ENCODE data around the gene UTP25. TPM values are rescaled to one million over a fixed set of nuclear protein-coding genes. Genes with fewer than 3 reads are reported as not detected.

UTP25 gene
- total and polyA plus RNA-seq, 2 donors (not counting 3 experiments of a cell fraction or from before 2014, with no cell fraction given): 6.6 to 11.7 TPM

DNA sequence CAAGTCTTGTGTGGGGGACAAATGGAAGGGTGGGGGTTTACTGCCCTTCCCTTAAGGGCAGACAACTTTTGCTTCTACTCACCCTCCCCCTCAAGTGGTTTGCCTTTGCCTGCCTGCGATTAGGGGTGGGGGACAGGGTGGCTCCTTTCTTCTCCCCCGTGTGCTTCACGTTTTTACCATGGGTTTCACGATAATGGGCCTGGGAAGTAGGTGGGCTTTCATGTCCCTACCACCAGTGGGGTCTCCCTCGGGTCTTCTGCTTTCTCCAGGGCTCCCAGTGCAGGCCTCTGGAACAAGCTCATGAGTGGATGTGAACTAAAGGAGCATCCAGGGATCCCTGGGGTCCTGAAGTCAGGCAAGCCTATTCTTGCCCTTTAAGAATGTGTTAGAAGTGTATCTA is 21.6 kb downstream of the UTP25 start:
- peaks cover 15 to 20% of the 10 kb centered on the region in 2 experiments for H3K36me3 ChIP-seq (ENCODE audit: control insufficient read depth in 2 of 2, extremely low read depth in 1 of 2, insufficient read depth in 2 of 2, low read length in 2 of 2)
- POLR2A ChIA-PET: no interaction called here
- intact Hi-C loops (cut with micrococcal nuclease): no loop called here

More for the DNA sequence above, 21.6 kb downstream of the UTP25 start:
- Histone ChIP-seq H3K9me1 (replicated peaks; ENCODE audit: control insufficient read depth, extremely low read depth, insufficient read depth, low read length) (peaks cover 3% of the 10 kb centered on the region), H3K4me3 (replicated peaks in 1 of 3; ENCODE audit: insufficient read depth in 1 of 3, low read depth in 1 of 3, low read length in 3 of 3) (no peak overlapping the region), H3K4me1 (ENCODE audit: control insufficient read depth, extremely low read depth, insufficient read depth, low read length) (no peaks in the 10 kb centered on the region), H3K9ac (replicated peaks; ENCODE audit: extremely low read depth, insufficient read depth, low read length) (no peak overlapping the region), H3K79me2 (ENCODE audit: control insufficient read depth, insufficient read depth, low read length) (peaks cover 13% of the 10 kb centered on the region), H4K20me1 (replicated peaks; ENCODE audit: control insufficient read depth, extremely low read depth, insufficient read depth, low read length) (no peaks in the 10 kb centered on the region), H3K9me3 (replicated peaks; ENCODE audit: control insufficient read depth, insufficient read depth, low read length) (no peaks in the 10 kb centered on the region), H3K27me3 (ENCODE audit: control insufficient read depth in 2 of 2, insufficient read depth in 2 of 2, low read length in 2 of 2) (no peaks in the 10 kb centered on the region), H3K4me2 (ENCODE audit: insufficient read depth, low read length) (no peak overlapping the region), H2AFZ (ENCODE audit: low read depth, low read length) (no peak overlapping the region), H3K27ac (ENCODE audit: insufficient read depth, low read depth, low read length) (no peak overlapping the region)
- dilution Hi-C loops (cut with MboI; ENCODE audit: extremely low pct_ligation_motif_present, low sequenced_read_pairs): loop anchor here (25.0 kb wide), 1 partner anchor 513 kb away; no protein-coding TSS in a partner anchor
- DNase-seq (ENCODE audit: low read depth, low spot score) (no peak), FAIRE-seq (no peak)
- CTCF ChIA-PET: interaction anchor here (0.6 to 3.0 kb wide), 12 partner anchors 9 to 280 kb away, joined by 3 to 18 read pairs (median 4); no protein-coding TSS in a partner anchor
- BruUV-seq (replicated peaks): no TSS peak
- no peak for TF ChIP-seq POLR2AphosphoS5 (IDR thresholded peaks at IDR 0.05; ENCODE audit: insufficient read depth, low read depth, low read length)
- TF ChIP-seq, protein P1, sequence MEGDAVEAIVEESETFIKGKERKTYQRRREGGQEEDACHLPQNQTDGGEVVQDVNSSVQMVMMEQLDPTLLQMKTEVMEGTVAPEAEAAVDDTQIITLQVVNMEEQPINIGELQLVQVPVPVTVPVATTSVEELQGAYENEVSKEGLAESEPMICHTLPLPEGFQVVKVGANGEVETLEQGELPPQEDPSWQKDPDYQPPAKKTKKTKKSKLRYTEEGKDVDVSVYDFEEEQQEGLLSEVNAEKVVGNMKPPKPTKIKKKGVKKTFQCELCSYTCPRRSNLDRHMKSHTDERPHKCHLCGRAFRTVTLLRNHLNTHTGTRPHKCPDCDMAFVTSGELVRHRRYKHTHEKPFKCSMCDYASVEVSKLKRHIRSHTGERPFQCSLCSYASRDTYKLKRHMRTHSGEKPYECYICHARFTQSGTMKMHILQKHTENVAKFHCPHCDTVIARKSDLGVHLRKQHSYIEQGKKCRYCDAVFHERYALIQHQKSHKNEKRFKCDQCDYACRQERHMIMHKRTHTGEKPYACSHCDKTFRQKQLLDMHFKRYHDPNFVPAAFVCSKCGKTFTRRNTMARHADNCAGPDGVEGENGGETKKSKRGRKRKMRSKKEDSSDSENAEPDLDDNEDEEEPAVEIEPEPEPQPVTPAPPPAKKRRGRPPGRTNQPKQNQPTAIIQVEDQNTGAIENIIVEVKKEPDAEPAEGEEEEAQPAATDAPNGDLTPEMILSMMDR (IDR thresholded peaks at IDR 0.05; ENCODE audit: extremely low read depth in 1 of 2, insufficient read depth in 1 of 2, low read depth in 1 of 2, low read length in 2 of 2): no peak
- no peak for TF ChIP-seq MAX (IDR thresholded peaks at IDR 0.05; ENCODE audit: insufficient read depth, insufficient read length)
- no peak for TF ChIP-seq FOS (IDR thresholded peaks at IDR 0.05; ENCODE audit: borderline replicate concordance, insufficient read depth, low read length)
- no peak for TF ChIP-seq POLR2A (IDR thresholded peaks at IDR 0.05; ENCODE audit: low read depth, low read length)
- no peak for TF ChIP-seq MYC (IDR thresholded peaks at IDR 0.05; ENCODE audit: low read depth, low read length)
- TF ChIP-seq JUN (IDR thresholded peaks at IDR 0.05; ENCODE audit: borderline replicate concordance, insufficient read depth, insufficient read length, low read depth): no peak
- no peak for TF ChIP-seq EZH2 (IDR thresholded peaks at IDR 0.05; ENCODE audit: borderline replicate concordance, low read depth, low read length, severe bottlenecking)
- TF ChIP-seq GATA2 (IDR thresholded peaks at IDR 0.05; ENCODE audit: insufficient read depth, insufficient read length, low read depth, low read length): no peak

Measured in endothelial cell of umbilical vein (primary cell).